SU-DHL-6 (cell line): ENCODE measurements around the gene PIERCE2.
"Not testable (repeated sequence)": the region's sequence is repeated elsewhere in the genome, so short reads cannot be mapped to it uniquely, and the experiment has no call there.

Experiments used
- CTCF ChIP-seq: fragments of 200-600 bp; sonication (generic); IDR thresholded peaks from one replicate; pipeline ENCODE4 v1.5.1; 2017; ENCODE audit warnings: antibody characterized with exemption, mild to moderate bottlenecking, low read length, moderate library complexity; ENCODE audit not compliant: insufficient read depth, poor library complexity, severe bottlenecking
- EZH2phosphoT487 ChIP-seq: fragments of 200-600 bp; sonication (generic), shearing (Covaris generic); conservative IDR thresholded peaks from 2 replicates; pipeline ENCODE4 v1.6.1; 2018; ENCODE audit warnings: mild to moderate bottlenecking, antibody characterized with exemption, low read length, moderate library complexity, mixed read lengths

- TF ChIP-seq CTCF, EZH2phosphoT487: not testable (repeated sequence)
Observed at GRCh38 chr15:55400050-55400449, 8.2 kb upstream of the PIERCE2 start.
